Measurements from ENCODE around the gene COL1A1. TPM values are rescaled to one million over a fixed set of nuclear protein-coding genes. Genes with fewer than 3 reads are reported as not detected.

Gene COL1A1
- total RNA-seq, 1 donor from 2014 or later, result 10.1 TPM

DNA sequence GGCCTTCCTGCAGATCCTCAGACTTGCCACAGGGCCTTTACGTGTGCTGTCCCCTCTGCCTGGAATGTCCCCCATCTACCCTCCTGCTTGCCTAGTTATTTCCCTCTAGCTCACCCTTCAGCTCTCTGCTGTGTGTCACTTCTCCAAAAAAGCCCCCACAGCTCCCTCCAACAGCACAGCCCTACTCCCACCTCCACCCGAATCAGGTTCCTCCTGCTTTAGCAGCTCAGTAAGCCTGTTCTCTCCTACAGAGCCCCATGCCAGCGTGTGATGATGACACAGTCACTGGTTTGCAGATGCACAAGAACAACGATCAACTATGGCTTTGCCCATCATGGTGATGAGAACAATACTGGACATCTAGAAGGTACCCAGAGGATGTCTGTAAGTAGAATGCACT, 64.4 kb downstream of the COL1A1 start:
- DNase-seq, result no peak
- Mint-ChIP-seq H3K27me3 (ENCODE audit: unreplicated experiment) (peaks cover 22% of the 10 kb centered on the region), H3K27ac (ENCODE audit: unreplicated experiment) (peak overlapping the region; percentile 64), H3K36me3 (ENCODE audit: unreplicated experiment) (no peaks in the 10 kb centered on the region), H3K4me3 (ENCODE audit: unreplicated experiment) (no peak overlapping the region), H3K9me3 (ENCODE audit: unreplicated experiment) (peaks cover 4% of the 10 kb centered on the region), H3K4me1 (ENCODE audit: low read depth, unreplicated experiment) (peaks cover 25% of the 10 kb centered on the region)
- TF ChIP-seq, protein P1, sequence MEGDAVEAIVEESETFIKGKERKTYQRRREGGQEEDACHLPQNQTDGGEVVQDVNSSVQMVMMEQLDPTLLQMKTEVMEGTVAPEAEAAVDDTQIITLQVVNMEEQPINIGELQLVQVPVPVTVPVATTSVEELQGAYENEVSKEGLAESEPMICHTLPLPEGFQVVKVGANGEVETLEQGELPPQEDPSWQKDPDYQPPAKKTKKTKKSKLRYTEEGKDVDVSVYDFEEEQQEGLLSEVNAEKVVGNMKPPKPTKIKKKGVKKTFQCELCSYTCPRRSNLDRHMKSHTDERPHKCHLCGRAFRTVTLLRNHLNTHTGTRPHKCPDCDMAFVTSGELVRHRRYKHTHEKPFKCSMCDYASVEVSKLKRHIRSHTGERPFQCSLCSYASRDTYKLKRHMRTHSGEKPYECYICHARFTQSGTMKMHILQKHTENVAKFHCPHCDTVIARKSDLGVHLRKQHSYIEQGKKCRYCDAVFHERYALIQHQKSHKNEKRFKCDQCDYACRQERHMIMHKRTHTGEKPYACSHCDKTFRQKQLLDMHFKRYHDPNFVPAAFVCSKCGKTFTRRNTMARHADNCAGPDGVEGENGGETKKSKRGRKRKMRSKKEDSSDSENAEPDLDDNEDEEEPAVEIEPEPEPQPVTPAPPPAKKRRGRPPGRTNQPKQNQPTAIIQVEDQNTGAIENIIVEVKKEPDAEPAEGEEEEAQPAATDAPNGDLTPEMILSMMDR (IDR thresholded peaks at IDR 0.05; ENCODE audit: partially characterized antibody, unreplicated experiment), result no peak

DNA sequence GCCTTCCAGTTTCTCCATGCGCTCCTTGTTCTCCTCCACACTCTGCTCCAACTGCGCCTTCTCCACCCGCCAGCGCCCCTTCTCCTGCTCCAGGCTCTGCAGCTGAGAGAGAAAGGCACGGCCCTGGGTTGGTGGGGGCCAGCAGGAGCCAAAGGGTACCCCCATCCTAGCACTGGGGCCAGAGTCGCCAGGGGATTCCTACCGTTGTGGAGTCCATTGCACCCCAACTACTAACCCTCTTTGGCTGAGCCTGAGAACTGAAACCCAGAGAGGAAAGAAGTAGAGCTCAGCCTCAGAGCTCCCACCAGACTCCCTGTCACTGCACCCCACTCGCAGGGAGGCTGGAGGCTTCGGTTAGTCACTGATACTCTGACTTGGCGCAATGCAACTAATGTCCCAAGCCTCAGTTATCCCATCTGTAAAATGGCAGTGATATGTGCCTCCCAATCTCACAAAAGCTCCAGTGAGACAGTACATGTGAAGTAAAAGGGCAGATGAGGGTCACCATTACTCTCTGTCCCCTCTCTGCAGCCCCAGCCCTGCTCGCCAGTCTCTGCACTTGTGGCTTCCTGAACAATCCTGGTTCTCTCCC, 65.2 kb downstream of the COL1A1 start:
- peaks cover 30% of the 10 kb centered on the region for H3K4me1 Mint-ChIP-seq (ENCODE audit: low read depth, unreplicated experiment)
- H3K27ac Mint-ChIP-seq (ENCODE audit: unreplicated experiment), result peak overlapping the region; percentile 38
- TF ChIP-seq, protein P1 (IDR thresholded peaks at IDR 0.05; ENCODE audit: partially characterized antibody, unreplicated experiment), result no peak
- H3K4me3 Mint-ChIP-seq (ENCODE audit: unreplicated experiment), result no peak overlapping the region
- H3K27me3 Mint-ChIP-seq (ENCODE audit: unreplicated experiment), result peaks cover 23% of the 10 kb centered on the region
- H3K9me3 Mint-ChIP-seq (ENCODE audit: unreplicated experiment), result peaks cover 8% of the 10 kb centered on the region
- DNase-seq, result no peak
- no peaks in the 10 kb centered on the region for H3K36me3 Mint-ChIP-seq (ENCODE audit: unreplicated experiment)

DNA sequence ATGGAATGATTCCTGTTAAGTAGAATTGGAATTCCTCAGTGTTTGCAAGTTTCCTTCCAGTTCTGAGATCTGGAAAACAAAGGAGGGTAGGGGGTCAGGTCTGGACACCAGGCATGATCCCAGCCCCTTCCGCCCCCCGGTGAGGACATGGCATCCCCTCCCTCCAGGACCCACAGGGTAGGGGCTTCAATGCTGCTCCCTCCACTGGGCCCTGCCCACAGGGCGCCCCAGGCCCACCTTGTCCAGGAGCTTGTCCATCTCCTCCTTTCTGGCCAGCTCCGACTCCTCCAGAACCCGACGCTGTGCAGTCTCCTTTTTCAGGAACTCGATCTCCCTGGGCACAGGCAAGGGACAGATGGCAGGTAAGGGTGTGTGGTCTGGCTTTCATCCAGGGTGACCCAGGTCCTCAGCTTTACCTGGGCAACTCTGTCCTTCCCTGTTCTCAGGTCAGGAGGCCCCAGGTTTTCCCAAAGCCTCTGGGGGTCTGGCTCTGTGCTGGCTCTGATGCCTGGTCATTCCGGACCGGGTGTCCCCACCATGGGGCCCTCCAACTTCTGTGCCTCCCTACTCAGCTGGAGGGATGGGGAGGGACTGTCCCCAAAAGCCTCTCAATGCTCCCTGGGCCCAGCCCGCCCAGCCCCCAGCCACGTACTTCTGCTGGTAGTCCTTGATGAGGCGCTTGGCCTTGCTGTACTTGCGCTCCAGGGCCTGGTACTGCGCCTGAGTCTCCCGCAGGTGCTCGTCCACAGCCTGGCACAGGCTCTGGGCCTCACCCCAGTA, 65.9 kb downstream of the COL1A1 start:
- Mint-ChIP-seq H3K9me3 (ENCODE audit: unreplicated experiment) (peaks cover 11% of the 10 kb centered on the region), H3K4me3 (ENCODE audit: unreplicated experiment) (peak overlapping the region; percentile 69)
- DNase-seq, result no peak

DNA sequence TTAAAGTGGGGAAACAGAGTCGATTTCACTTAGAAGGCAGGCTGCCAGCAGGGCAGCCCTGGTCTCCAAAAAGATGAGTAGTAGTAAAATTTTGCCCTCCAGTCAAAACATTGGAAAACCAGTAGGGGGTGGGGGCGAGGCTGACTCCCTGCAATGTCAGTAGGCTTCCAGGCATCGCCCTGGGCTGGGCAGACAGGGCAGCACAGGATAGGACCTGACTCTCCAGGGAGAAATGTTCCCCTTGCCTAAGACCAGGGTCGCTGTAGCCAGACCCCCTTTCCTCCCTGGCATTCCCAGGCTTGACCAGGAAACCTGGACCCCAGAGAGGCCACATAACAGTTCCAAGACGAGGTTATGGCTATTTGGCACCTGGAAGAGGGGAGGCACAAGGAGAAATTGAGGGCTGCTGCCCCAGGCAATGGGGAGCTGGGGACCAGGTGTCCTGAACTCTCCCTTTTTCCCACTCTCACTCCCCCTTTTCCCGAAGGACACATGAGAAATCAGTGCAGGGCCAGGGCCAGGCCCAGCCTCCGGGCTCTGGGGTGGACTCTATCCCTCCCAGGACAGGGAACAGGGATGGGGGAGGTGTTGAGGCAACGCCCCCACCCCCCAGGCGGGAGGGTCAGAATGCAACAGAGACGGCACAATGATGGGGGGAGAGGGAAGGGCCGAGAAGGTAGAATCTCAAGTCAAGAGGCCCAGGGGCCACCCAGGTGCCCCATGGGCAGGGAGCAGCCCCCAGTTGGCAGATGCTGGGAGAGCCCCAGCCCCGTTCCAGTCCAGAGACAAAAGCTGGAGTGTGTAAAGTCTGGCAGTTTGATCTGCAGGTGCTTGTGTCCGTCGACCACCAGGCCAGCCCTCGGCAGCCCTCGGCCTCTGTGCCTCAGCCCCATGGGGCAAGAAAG, 67.0 kb downstream of the COL1A1 start:
- Mint-ChIP-seq H3K36me3 (ENCODE audit: unreplicated experiment) (no peaks in the 10 kb centered on the region), H3K4me3 (ENCODE audit: unreplicated experiment) (peak overlapping the region; percentile 60), H3K4me1 (ENCODE audit: low read depth, unreplicated experiment) (peaks cover 22% of the 10 kb centered on the region), H3K27me3 (ENCODE audit: unreplicated experiment) (peaks cover 26% of the 10 kb centered on the region), H3K27ac (ENCODE audit: unreplicated experiment) (peak overlapping the region; percentile 2), H3K9me3 (ENCODE audit: unreplicated experiment) (peaks cover 11% of the 10 kb centered on the region)
- no peak for DNase-seq
- TF ChIP-seq, protein P1 (IDR thresholded peaks at IDR 0.05; ENCODE audit: partially characterized antibody, unreplicated experiment), result no peak

More for the DNA sequence above, 65.9 kb downstream of the COL1A1 start:
- H3K27me3 Mint-ChIP-seq (ENCODE audit: unreplicated experiment), result peaks cover 29% of the 10 kb centered on the region
- no peaks in the 10 kb centered on the region for H3K36me3 Mint-ChIP-seq (ENCODE audit: unreplicated experiment)
- TF ChIP-seq, protein P1 (IDR thresholded peaks at IDR 0.05; ENCODE audit: partially characterized antibody, unreplicated experiment), result no peak
- no peak overlapping the region for H3K27ac Mint-ChIP-seq (ENCODE audit: unreplicated experiment)
- H3K4me1 Mint-ChIP-seq (ENCODE audit: low read depth, unreplicated experiment), result peaks cover 30% of the 10 kb centered on the region
